ENCODE results near the gene PRR5.

The PRR5 gene

GRCh38 chr22:44719586-44720368 is 17.8 kb downstream of the PRR5 start:
- no peak for DNase-seq

- DNase-seq = no peak
Observed at GRCh38 chr22:44721213-44721612, 19.2 kb downstream of the PRR5 start.

GRCh38 chr22:44722611-44723010 is 20.6 kb downstream of the PRR5 start:
- DNase-seq = no peak

GRCh38 chr22:44723801-44724200 is 21.8 kb downstream of the PRR5 start:
- no peak for DNase-seq

DNA sequence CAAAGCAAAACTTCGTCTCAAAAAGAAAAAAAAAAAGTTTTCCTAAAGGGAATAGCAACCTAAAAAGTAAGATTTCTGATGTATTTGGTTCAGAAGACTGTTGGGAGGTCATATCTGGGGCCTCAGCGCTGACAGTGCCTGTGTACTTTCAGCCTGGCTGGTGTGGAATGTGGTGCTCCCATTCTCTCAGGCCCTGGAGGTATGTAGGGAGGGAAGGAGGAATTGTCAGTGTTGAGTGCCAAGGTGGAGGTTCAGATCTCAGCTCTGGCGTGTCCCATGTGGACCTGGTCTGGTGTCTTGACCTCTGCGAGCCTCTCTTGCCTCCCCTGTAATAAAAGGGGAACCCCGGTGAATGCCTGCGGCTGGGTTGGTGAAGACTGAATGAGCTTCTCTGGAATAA is 22.4 kb downstream of the PRR5 start:
- no peak for DNase-seq

DNA sequence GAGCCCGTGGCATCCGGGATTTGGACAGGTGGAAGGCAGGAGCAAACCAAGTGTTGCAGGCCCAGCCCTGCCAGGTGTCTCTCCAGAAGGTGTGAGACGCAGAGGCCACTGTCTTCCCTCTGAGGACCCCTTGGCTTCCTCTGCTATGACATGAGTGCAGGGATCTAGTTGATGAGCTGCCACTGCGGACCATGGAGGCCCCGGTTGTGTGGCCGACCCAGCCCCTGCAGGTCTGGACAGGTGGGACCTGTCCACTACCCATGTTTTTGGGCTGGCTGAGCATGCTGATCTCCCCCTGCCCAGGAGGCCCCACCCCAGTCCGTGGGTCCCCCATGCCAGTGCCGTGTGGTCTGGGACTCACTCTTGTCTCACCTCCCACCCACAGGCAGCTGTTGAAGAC is 22.9 kb downstream of the PRR5 start:
- no peak for DNase-seq

DNA sequence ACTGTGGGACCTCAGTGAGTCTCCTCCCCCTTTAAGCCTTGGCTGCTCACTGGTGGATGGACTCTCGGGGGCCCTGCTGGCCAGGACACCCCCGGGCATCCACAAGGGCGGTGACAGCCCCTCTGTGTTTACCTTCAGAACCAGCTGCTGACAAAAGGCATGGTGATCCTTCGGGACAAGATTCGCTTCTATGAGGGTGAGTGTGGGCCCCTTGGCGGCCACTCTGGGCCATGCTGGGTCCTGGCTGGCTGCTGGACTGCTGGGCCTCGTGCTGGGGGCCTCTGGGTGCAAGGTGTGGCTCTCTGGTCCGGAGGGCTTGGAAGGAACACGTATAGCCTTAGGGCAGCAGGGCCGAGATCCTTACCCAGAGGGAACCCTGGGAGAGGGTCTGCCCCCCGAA is 24.4 kb downstream of the PRR5 start:
- DNase-seq = no peak

DNA sequence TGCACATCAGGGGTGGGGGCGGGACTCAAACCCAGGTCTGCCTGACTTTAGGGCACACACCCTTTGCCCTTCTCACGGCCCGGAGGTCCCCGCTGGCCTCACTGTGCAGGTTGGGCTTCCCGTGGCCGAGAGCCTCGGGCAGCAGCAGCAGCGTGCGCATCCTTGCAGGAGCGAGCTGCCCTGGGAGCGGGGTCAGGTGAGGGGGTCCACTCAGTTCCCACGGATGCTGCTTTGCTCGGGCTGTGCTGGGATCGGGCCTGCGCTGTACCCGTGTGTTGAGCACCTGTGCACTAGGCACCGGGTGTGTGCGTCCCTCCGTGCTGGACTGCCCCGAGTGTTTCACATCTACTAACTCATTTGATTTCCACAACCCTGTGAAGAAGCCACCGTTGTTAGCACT is 25.1 kb downstream of the PRR5 start:
- DNase-seq = no peak

GRCh38 chr22:44727709-44728108 is 25.7 kb downstream of the PRR5 start:
- no peak for DNase-seq

DNA sequence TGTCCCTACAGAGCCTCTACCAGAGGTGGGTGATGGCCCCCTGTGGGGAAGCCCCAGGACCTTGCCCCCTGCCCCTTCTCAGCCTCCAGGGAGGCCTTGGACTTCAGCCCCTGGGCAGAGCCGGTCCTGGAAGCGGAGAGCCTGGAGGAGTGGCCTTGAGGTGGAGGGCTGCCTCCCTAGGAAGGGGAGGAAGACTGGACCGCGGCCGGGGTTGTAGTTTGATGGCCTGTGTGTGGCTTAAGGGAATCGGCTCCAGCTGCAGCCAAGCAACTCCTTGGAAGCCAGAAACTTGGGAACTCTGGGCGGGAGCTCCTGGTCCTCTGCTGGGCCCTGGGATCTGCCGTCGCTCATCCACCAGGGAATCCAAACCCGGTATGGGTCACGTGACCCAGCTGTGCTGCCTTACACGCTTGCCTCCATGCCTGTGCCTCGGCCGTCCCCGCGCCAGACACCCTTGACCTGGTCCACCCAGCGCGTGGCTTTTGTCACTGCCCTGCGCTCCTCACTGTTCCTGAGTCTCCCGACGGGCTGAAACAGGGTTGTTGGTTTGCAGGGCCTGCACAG is 26.8 kb downstream of the PRR5 start:
- DNase-seq = no peak

DNA sequence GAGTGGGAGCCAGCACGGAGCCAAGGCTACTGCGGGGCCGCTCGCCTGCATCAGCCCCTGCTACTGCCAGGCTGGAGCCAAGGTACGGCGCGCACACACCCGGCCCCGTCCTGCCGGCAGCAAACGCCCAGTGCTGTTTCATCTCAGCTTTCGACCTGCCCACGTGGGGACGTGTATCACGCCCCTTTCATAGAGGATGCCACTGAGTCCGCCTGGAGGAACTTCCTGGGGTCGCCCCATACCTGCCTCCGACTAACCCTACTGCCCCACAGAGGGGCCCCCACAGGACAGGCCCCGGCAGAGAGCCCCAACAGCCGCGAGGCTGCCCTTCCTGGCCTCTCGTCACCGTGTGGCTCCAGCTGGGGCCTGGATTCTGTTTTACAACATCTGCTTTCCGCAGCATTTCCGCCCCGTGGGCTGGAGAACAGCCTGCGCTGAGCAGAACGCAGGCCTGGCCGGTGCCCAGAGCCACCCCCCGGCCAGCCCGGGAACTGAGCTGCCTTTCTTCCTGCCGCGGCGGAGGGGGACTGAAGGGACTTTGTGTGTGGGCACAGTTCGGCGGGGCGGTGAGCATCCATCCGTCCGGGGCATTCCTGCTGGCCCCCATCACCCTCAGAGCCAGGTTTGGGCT is 27.5 kb downstream of the PRR5 start:
- DNase-seq = no peak

DNA sequence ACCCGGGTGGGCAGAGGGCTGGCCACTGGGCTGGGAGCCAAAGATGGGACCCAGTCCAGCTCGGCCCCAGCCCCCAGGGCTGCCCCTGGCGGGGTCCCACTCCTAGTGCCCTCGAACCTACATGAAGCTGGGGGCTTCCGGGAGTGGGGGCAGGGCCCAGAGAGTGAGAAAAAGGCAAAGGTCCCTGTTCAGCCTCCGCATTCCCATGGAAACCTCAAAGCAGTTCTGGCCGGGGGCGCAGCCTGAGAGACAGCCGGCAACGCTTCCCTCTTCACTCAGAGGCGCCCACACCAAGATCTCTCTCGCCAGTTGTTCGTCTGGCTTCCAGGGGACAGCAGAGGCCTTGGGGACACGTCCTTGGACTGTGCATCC is 28.0 kb downstream of the PRR5 start:
- no peak for DNase-seq

- DNase-seq = no peak
Observed at GRCh38 chr22:44730490-44731356, 28.7 kb downstream of the PRR5 start.

- no peak for DNase-seq
Observed at GRCh38 chr22:44731357-44731970, 29.5 kb downstream of the PRR5 start.

DNA sequence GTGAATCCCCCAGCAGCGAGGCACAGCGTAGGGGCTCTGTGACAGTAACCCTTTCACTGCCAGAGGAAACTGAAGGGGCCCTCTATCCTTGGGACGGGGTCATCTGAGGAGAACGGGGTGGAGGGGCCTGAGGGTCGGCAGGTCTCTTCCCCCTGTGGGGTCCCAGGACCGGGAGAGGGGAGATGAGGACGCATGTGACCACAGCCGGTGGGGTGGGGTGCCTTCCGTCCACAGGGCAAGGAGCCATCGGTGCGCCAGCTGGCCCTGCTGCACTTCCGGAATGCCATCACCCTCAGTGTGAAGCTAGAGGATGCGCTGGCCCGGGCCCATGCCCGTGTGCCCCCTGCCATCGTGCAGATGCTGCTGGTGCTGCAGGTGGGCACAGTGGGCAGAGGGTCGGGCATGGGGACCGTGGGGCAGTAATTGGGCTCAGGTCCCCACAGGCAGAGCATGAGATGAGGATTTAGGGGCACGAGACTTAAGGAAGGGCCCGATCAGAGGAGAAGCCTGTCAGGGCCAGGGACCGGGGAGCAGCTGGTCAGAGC is 30.1 kb downstream of the PRR5 start:
- no peak for DNase-seq

DNA sequence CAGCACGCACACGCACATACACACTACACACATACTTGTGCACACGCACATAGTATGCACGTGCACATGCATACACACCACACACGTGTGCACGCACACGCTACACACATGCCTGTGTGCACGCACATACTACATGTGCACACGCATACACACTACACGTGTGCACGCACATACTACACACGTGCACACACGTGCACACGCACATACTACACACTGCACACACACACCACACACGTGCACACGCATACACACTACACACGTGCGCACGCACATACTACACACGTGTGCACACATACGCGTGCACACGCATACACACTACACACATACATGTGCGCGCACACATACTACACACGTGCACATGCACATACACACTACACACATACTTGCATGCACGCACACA is 30.7 kb downstream of the PRR5 start:
- no peak for DNase-seq

DNA sequence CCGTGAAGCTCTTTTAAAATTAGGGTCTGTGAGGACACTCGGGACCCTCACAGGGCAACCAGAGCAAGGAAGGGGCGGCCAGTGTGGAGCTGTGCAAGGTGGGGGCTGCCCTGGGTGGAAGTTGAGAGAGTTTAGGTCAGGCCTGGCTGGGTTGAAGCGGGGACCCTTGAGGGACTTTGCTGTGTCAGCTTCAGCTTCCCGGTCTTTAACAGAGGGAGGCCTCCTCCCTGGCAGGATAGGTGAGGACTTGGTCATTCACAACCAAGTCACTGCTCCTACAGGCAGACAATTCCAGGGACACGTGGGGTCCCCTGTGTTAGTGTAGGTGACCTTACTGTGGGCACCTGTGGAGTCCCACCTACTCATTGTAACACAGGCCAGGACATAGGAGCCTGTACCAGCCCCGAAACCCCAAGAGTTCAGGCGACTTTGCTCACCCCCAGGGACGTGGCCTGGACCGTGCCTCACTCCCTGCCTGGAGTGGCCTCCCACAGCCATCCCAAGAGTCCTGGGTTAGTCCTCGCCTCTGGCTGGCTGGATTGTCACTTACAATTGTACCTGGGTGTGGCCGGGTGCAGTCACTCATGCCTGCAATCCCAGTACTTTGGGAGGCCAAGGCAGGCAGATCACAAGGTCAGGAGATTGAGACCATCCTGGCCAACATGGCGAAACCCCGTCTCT is 31.6 kb downstream of the PRR5 start:
- DNase-seq = no peak

DNA sequence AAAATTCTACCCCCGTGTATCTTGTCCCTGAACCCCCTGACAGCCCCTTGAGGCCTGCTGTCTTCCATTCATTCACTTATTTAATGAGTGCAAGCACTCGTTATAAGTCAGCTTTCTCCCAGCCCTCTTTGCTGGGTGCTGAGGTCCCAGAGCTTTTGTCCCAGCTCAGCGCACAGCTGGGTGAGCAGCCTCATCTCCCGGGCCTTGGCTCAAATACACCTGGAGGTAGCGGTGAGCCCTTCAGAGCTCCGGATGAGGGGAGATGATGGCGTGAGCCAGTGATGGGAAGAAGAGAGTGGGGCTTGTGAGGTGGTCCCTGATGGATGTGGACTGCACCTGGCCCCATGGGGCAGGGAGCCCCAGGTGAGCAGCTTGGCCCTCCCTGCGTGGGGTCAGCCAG is 32.3 kb downstream of the PRR5 start:
- DNase-seq = no peak

GRCh38 chr22:44734801-44735517 is 33.0 kb downstream of the PRR5 start:
- DNase-seq = no peak

GRCh38 chr22:44735518-44736428 is 33.8 kb downstream of the PRR5 start:
- peak; percentile 2 for DNase-seq
